Measurements from ENCODE around the gene RAB13. TPM values are rescaled to one million over a fixed set of nuclear protein-coding genes. Genes with fewer than 3 reads are reported as not detected.

Gene RAB13
- total RNA-seq, 2 experiments from 2014 or later, result 0.28 to 0.30 TPM

DNA sequence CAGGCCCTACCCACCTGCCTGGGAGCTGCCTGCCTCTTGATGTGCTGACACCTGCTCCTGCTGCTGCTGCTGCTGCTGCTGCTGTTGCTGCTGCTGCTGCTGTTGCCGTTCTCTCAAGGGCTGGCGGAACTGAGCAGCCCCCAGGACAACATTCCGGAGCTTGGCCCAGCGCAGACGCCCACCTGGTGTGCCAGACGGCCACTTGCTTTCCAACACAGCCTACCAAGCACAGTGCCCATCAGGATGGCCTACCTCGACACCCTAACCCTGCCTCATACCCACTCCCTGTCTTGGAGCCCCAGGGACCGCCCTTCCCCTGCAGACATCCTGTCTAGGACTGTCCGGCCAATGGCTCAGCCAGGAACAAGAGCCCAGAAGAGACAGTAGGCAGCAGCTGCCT is 51.4 kb downstream of the RAB13 start:
- Histone ChIP-seq H3K4me3 (ENCODE audit: low read length) (no peak overlapping the region), H3K27ac (ENCODE audit: low read depth in 1 of 2, low read length in 2 of 2) (no peak overlapping the region), H3K36me3 (ENCODE audit: insufficient read depth, low read length) (peaks cover 87% of the 10 kb centered on the region), H3K9me3 (ENCODE audit: control insufficient read depth in 1 of 2, insufficient read depth in 1 of 2, low read length in 2 of 2) (no peaks in the 10 kb centered on the region), H3K27me3 (ENCODE audit: control insufficient read depth in 1 of 2, insufficient read depth in 2 of 2, low read length in 2 of 2) (no peaks in the 10 kb centered on the region), H3K4me1 (ENCODE audit: insufficient read depth, low read length) (peaks cover 3% of the 10 kb centered on the region)
- H3K27me3 Mint-ChIP-seq, result no peaks in the 10 kb centered on the region
- TF ChIP-seq CTCF (IDR thresholded peaks at IDR 0.05), result no peak
- no peak overlapping the region for H3K27ac Mint-ChIP-seq
- ChIA-PET CTCF (no interaction called here), POLR2A (interaction anchor here (1.3 to 3.8 kb wide), 2 partner anchors 10 to 11 kb away, joined by 6 to 15 read pairs; partner anchors contain the start of gene GATAD2B)
- H3K9me3 Mint-ChIP-seq, result no peaks in the 10 kb centered on the region
- ATAC-seq (ENCODE audit: poor library complexity), result no peak
- peaks cover 86% of the 10 kb centered on the region for H3K36me3 Mint-ChIP-seq (ENCODE audit: low read depth)
- H3K4me1 Mint-ChIP-seq (ENCODE audit: low read depth), result no peaks in the 10 kb centered on the region
- intact Hi-C loops (cut with DNase I, micrococcal nuclease), result no loop called here
- DNase-seq, result no peak
- no peak overlapping the region for H3K4me3 Mint-ChIP-seq

DNA sequence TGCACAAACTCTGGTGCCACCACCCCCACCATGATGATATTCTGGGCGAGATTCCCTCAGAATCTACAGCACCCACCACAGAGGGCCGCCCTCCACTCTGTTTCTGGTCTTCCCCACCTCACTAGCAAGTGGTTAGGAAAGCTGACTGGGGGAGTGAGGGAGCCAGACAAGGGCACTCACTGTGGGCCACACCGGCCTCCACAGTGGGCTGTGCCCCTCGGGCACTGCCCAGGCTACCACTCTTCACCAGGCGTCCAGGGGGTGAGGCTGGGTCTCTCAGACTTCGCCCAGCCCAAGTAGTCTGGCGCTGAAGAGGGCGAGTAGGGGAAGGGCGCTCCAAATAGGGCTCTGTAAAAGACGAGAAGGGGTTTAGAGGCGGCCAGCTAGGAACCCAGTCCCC is 52.2 kb downstream of the RAB13 start:
- DNase-seq, result no peak
- Mint-ChIP-seq H3K9me3 (no peaks in the 10 kb centered on the region), H3K36me3 (ENCODE audit: low read depth) (peaks cover 78% of the 10 kb centered on the region), H3K27me3 (no peaks in the 10 kb centered on the region), H3K4me1 (ENCODE audit: low read depth) (no peaks in the 10 kb centered on the region), H3K4me3 (no peak overlapping the region), H3K27ac (no peak overlapping the region)
- no peaks in the 10 kb centered on the region for H3K4me1 ChIP-seq (ENCODE audit: insufficient read depth, low read length)
- POLR2A ChIA-PET, result interaction anchor here (1.3 to 3.8 kb wide), 2 partner anchors 10 to 11 kb away, joined by 6 to 15 read pairs; partner anchors contain the start of gene GATAD2B
- no peak for TF ChIP-seq CTCF (IDR thresholded peaks at IDR 0.05)
- no peak overlapping the region for H3K4me3 ChIP-seq (ENCODE audit: low read length)
- H3K9me3 ChIP-seq (ENCODE audit: control insufficient read depth in 1 of 2, insufficient read depth in 1 of 2, low read length in 2 of 2), result no peaks in the 10 kb centered on the region
- H3K36me3 ChIP-seq (ENCODE audit: insufficient read depth, low read length), result peaks cover 84% of the 10 kb centered on the region
- H3K27ac ChIP-seq (ENCODE audit: low read depth in 1 of 2, low read length in 2 of 2), result no peak overlapping the region
- intact Hi-C loops (cut with DNase I, micrococcal nuclease), result no loop called here
- H3K27me3 ChIP-seq (ENCODE audit: control insufficient read depth in 1 of 2, insufficient read depth in 2 of 2, low read length in 2 of 2), result no peaks in the 10 kb centered on the region
- CTCF ChIA-PET, result interaction anchor here (0.7 kb wide), 1 partner anchor 113 kb away, joined by 3 read pairs; no protein-coding TSS in a partner anchor
- no peak for ATAC-seq (ENCODE audit: poor library complexity)

DNA sequence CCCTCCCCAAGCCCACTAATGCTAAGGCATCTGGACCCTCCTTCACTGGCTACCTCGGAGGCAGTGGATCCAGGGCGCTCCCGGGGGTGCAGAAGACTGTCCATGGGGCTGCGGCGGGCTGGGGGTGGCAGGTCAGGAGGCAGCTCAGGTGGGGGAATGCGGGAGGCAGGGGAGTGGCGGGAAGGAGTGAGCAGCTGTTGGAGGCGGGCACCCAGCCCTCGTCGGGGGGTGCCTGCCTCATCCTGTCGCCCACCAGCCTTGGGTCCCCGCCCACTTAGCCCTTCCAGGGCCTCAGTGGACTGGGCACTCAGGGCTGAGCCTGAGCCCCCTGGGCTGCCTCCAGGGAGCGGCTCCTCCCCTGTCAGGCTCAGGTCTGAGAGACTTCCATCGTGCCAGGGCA is 52.7 kb downstream of the RAB13 start:
- no peak for DNase-seq
- Histone ChIP-seq H3K27ac (ENCODE audit: low read depth in 1 of 2, low read length in 2 of 2) (no peak overlapping the region), H3K36me3 (ENCODE audit: insufficient read depth, low read length) (peaks cover 81% of the 10 kb centered on the region), H3K9me3 (ENCODE audit: control insufficient read depth in 1 of 2, insufficient read depth in 1 of 2, low read length in 2 of 2) (no peaks in the 10 kb centered on the region), H3K27me3 (ENCODE audit: control insufficient read depth in 1 of 2, insufficient read depth in 2 of 2, low read length in 2 of 2) (no peaks in the 10 kb centered on the region), H3K4me3 (ENCODE audit: low read length) (no peak overlapping the region), H3K4me1 (ENCODE audit: insufficient read depth, low read length) (no peaks in the 10 kb centered on the region)
- no peak overlapping the region for H3K4me3 Mint-ChIP-seq
- peaks cover 73% of the 10 kb centered on the region for H3K36me3 Mint-ChIP-seq (ENCODE audit: low read depth)
- no peak for TF ChIP-seq CTCF (IDR thresholded peaks at IDR 0.05)
- H3K27ac Mint-ChIP-seq, result no peak overlapping the region
- H3K9me3 Mint-ChIP-seq, result no peaks in the 10 kb centered on the region
- POLR2A ChIA-PET, result interaction anchor here (1.3 to 3.8 kb wide), 2 partner anchors 10 to 11 kb away, joined by 6 to 15 read pairs; partner anchors contain the start of gene GATAD2B
- intact Hi-C loops (cut with DNase I, micrococcal nuclease), result no loop called here
- no peaks in the 10 kb centered on the region for H3K27me3 Mint-ChIP-seq
- no peak for ATAC-seq (ENCODE audit: poor library complexity)
- CTCF ChIA-PET, result no interaction called here
- peaks cover 4% of the 10 kb centered on the region for H3K4me1 Mint-ChIP-seq (ENCODE audit: low read depth)

Measured in CD4-positive, alpha-beta T cell (primary cell).